Brain microvascular endothelial cell (primary cell): Measurements from ENCODE around the gene CCDC71L.

Experiments
- DNase-seq: peaks from one replicate; pipeline ENCODE4 v3.0.0-alpha.2; 2020
- H3K27ac ChIP-seq: fragments of 250-450 bp; sonication (Bioruptor Pico); 2 replicates; pipeline ENCODE4 v1.5.1; 2020; ENCODE audit warnings: mild to moderate bottlenecking, moderate library complexity
- H3K27me3 ChIP-seq: fragments of 250-450 bp; sonication (Bioruptor Pico); replicated peaks from 2 replicates; pipeline ENCODE4 v1.5.1; 2020; ENCODE audit warnings: mild to moderate bottlenecking
- H3K36me3 ChIP-seq: fragments of 250-450 bp; sonication (Bioruptor Pico); replicated peaks from 2 replicates; pipeline ENCODE4 v1.5.1; 2020; ENCODE audit warnings: mild to moderate bottlenecking
- H3K4me3 ChIP-seq: 2 replicates; pipeline ENCODE4 v1.5.1; 2011; ENCODE audit warnings: low read depth, mild to moderate bottlenecking, control low read depth, low read length, moderate library complexity
- CTCF ChIP-seq: IDR thresholded peaks from 2 replicates; pipeline ENCODE4 v1.5.1; 2011; ENCODE audit warnings: low read depth, mild to moderate bottlenecking, moderate library complexity, low read length, control low read depth, inconsistent platforms; ENCODE audit errors: missing control alignments
- in situ Hi-C: cut with HindIII; loops from 2 replicates; pipeline ENCODE4 v1.10.0; 2017; ENCODE audit warnings: low sequenced_read_pairs, low pct_ligation_motif_present

Gene CCDC71L

GRCh38 chr7:106671160-106671559 is 10.2 kb upstream of the CCDC71L start:
- no peaks in the 10 kb centered on the region for H3K36me3 ChIP-seq
- in situ Hi-C loops, result no loop called here
- no peak for DNase-seq
- no peak overlapping the region for H3K4me3 ChIP-seq
- no peak overlapping the region for H3K27ac ChIP-seq
- no peak for TF ChIP-seq CTCF
- H3K27me3 ChIP-seq, result no peaks in the 10 kb centered on the region

- H3K27ac ChIP-seq, result no peak overlapping the region
- TF ChIP-seq CTCF, result no peak
- H3K4me3 ChIP-seq, result no peak overlapping the region
- no peak for DNase-seq
- H3K27me3 ChIP-seq, result no peaks in the 10 kb centered on the region
- in situ Hi-C loops, result no loop called here
- no peaks in the 10 kb centered on the region for H3K36me3 ChIP-seq
Measured at GRCh38 chr7:106668861-106669524, 8.0 kb upstream of the CCDC71L start.

GRCh38 chr7:106666353-106666752 is 5.4 kb upstream of the CCDC71L start:
- Histone ChIP-seq H3K27ac (no peak overlapping the region), H3K4me3 (no peak overlapping the region), H3K36me3 (no peaks in the 10 kb centered on the region), H3K27me3 (no peaks in the 10 kb centered on the region)
- in situ Hi-C loops, result no loop called here
- no peak for DNase-seq
- no peak for TF ChIP-seq CTCF

- H3K4me3 ChIP-seq, result no peak overlapping the region
- no peak for DNase-seq
- H3K27ac ChIP-seq, result no peak overlapping the region
- in situ Hi-C loops, result no loop called here
- no peak for TF ChIP-seq CTCF
- no peaks in the 10 kb centered on the region for H3K27me3 ChIP-seq
- no peaks in the 10 kb centered on the region for H3K36me3 ChIP-seq
Measured at GRCh38 chr7:106664343-106664742, 3.4 kb upstream of the CCDC71L start.

- in situ Hi-C loops, result no loop called here
- Histone ChIP-seq H3K27ac (peak overlapping the region; percentile 75), H3K27me3 (no peaks in the 10 kb centered on the region), H3K36me3 (no peaks in the 10 kb centered on the region), H3K4me3 (peak overlapping the region; percentile 88)
- TF ChIP-seq CTCF, result peak; percentile 68
- DNase-seq, result peak; percentile 50
Measured at GRCh38 chr7:106659963-106660861, 746 bp downstream of the CCDC71L start.
